H9 (cell line): Measurements from ENCODE around the gene SLC4A9. TPM values are rescaled to one million over a fixed set of nuclear protein-coding genes. Genes with fewer than 3 reads are reported as not detected.

Source experiments
- DNase-seq: peaks from one replicate; pipeline ENCODE4 v3.0.0-alpha.2; 2017
- H2AFZ ChIP-seq: one replicate; pipeline ENCODE4 v1.6.1; 2013; ENCODE audit warnings: mild to moderate bottlenecking, low read length, control low read depth, moderate library complexity
- H2AK5ac ChIP-seq: 2 replicates; pipeline ENCODE4 v1.6.1; 2013; ENCODE audit warnings: low read length, control low read depth, mixed read lengths; ENCODE audit not compliant: insufficient read length
- H2BK120ac ChIP-seq: one replicate; pipeline ENCODE4 v1.6.1; 2013; ENCODE audit warnings: low read depth, mild to moderate bottlenecking, low read length, control low read depth, inconsistent platforms; ENCODE audit not compliant: poor library complexity, severe bottlenecking
- H2BK12ac ChIP-seq: 2 replicates; pipeline ENCODE4 v1.6.1; 2013; ENCODE audit warnings: low read length, control low read depth, mixed read lengths, low read depth; ENCODE audit not compliant: insufficient read length
- H2BK15ac ChIP-seq: 2 replicates; pipeline ENCODE4 v1.6.1; 2013; ENCODE audit warnings: low read depth, low read length, control low read depth
- H2BK20ac ChIP-seq: one replicate; pipeline ENCODE4 v1.6.1; 2013; ENCODE audit warnings: low read depth, mild to moderate bottlenecking, low read length, control low read depth, inconsistent platforms; ENCODE audit not compliant: poor library complexity, severe bottlenecking
- H2BK5ac ChIP-seq: 2 replicates; pipeline ENCODE4 v1.6.1; 2013; ENCODE audit warnings: low read length, control low read depth, mixed read lengths; ENCODE audit not compliant: insufficient read length
- H3K14ac ChIP-seq: 2 replicates; pipeline ENCODE4 v1.6.1; 2013; ENCODE audit warnings: low read length, control low read depth; ENCODE audit not compliant: insufficient read depth
- H3K18ac ChIP-seq: 2 replicates; pipeline ENCODE4 v1.6.1; 2013; ENCODE audit warnings: low read depth, mild to moderate bottlenecking, mixed read lengths, low read length, control low read depth; ENCODE audit not compliant: insufficient read length
- H3K23ac ChIP-seq: 2 replicates; pipeline ENCODE4 v1.6.1; 2013; ENCODE audit warnings: low read length, control low read depth, mixed read lengths, low read depth; ENCODE audit not compliant: insufficient read length
- H3K23me2 ChIP-seq: 2 replicates; pipeline ENCODE4 v1.6.1; 2013; ENCODE audit warnings: low read depth, mild to moderate bottlenecking, mixed read lengths, low read length, control low read depth; ENCODE audit not compliant: insufficient read length, poor library complexity, severe bottlenecking
- H3K27ac ChIP-seq: 2 replicates; pipeline ENCODE4 v1.5.1; 2013; ENCODE audit warnings: low read length, control low read depth, mixed read lengths, low read depth; ENCODE audit not compliant: insufficient read length
- H3K27me3 ChIP-seq: 2 replicates; pipeline ENCODE4 v1.6.1; 2013; ENCODE audit warnings: low read length, control low read depth, inconsistent platforms; ENCODE audit not compliant: insufficient read depth
- H3K4ac ChIP-seq: 2 replicates; pipeline ENCODE4 v1.6.1; 2013; ENCODE audit warnings: low read depth, mild to moderate bottlenecking, control low read depth, inconsistent platforms, low read length, moderate library complexity
- H3K4me1 ChIP-seq: 2 replicates; pipeline ENCODE4 v1.6.1; 2013; ENCODE audit warnings: low read length, control low read depth, inconsistent platforms; ENCODE audit not compliant: insufficient read depth
- H3K4me2 ChIP-seq: 2 replicates; pipeline ENCODE4 v1.6.1; 2013; ENCODE audit warnings: low read length, control low read depth, mixed read lengths; ENCODE audit not compliant: insufficient read length, insufficient read depth
- H3K56ac ChIP-seq: 2 replicates; pipeline ENCODE4 v1.6.1; 2013; ENCODE audit warnings: low read depth, mild to moderate bottlenecking, mixed read lengths, low read length, control low read depth; ENCODE audit not compliant: insufficient read length
- H3K79me1 ChIP-seq: 2 replicates; pipeline ENCODE4 v1.6.1; 2013; ENCODE audit warnings: low read depth, mild to moderate bottlenecking, moderate library complexity, low read length, control low read depth, inconsistent platforms; ENCODE audit not compliant: insufficient read depth, poor library complexity, severe bottlenecking
- H3K79me2 ChIP-seq: 2 replicates; pipeline ENCODE4 v1.6.1; 2013; ENCODE audit warnings: low read length, control low read depth, inconsistent platforms; ENCODE audit not compliant: insufficient read depth
- H3K9ac ChIP-seq: 2 replicates; pipeline ENCODE4 v1.6.1; 2013; ENCODE audit warnings: low read length, control low read depth, mixed read lengths; ENCODE audit not compliant: insufficient read length; ENCODE audit errors: extremely low read depth
- H3K9me3 ChIP-seq: one replicate; pipeline ENCODE4 v1.6.1; 2013; ENCODE audit warnings: low read depth, low read length, inconsistent platforms; ENCODE audit not compliant: control insufficient read depth
- H3T11ph ChIP-seq: one replicate; pipeline ENCODE4 v1.6.1; 2013; ENCODE audit warnings: mild to moderate bottlenecking, low read length, control low read depth, inconsistent platforms
- H4K20me1 ChIP-seq: one replicate; pipeline ENCODE4 v1.6.1; 2013; ENCODE audit not compliant: control insufficient read depth, insufficient read length, insufficient read depth
- H4K5ac ChIP-seq: 2 replicates; pipeline ENCODE4 v1.6.1; 2013; ENCODE audit warnings: low read depth, mild to moderate bottlenecking, mixed read lengths, low read length, control low read depth; ENCODE audit not compliant: insufficient read length
- H4K8ac ChIP-seq: replicated peaks from 2 replicates; pipeline ENCODE4 v1.6.1; 2013; ENCODE audit warnings: low read length, control low read depth, mixed read lengths, low read depth; ENCODE audit not compliant: insufficient read length
- H4K91ac ChIP-seq: 2 replicates; pipeline ENCODE4 v1.6.1; 2013; ENCODE audit warnings: low read depth, mild to moderate bottlenecking, moderate library complexity, mixed read lengths, low read length, control low read depth; ENCODE audit not compliant: insufficient read length
- H3K27ac Mint-ChIP-seq, 3 experiments: 2 replicates in 2 of 3; 3 replicates in 1 of 3; pipeline ENCODE4 v1.8.0; 2020 to 2021; ENCODE audit warnings: mixed read lengths in 3 of 3, mild to moderate bottlenecking in 1 of 3, moderate library complexity in 1 of 3
- H3K27me3 Mint-ChIP-seq: 2 replicates; pipeline ENCODE4 v1.8.0; 2021; ENCODE audit warnings: low read depth, mild to moderate bottlenecking, moderate library complexity, mixed read lengths
- H3K36me3 Mint-ChIP-seq, 3 experiments: 2 replicates in 2 of 3; 3 replicates in 1 of 3; pipeline ENCODE4 v1.8.0; 2020 to 2021; ENCODE audit warnings: low read depth in 3 of 3, mixed read lengths in 3 of 3; ENCODE audit not compliant: insufficient read depth in 1 of 3
- H3K4me1 Mint-ChIP-seq, 2 experiments: 2 replicates each; pipeline ENCODE4 v1.8.0; 2020; ENCODE audit warnings: mixed read lengths in 2 of 2
- H3K4me3 Mint-ChIP-seq, 2 experiments: 2 replicates in 1 of 2; 3 replicates in 1 of 2; pipeline ENCODE4 v1.8.0; 2020 to 2021; ENCODE audit warnings: mild to moderate bottlenecking in 2 of 2, mixed read lengths in 2 of 2, moderate library complexity in 1 of 2
- H3K9me3 Mint-ChIP-seq, 2 experiments: 2 replicates in 1 of 2; 3 replicates in 1 of 2; pipeline ENCODE4 v1.8.0; 2020; ENCODE audit warnings: mild to moderate bottlenecking in 2 of 2, mixed read lengths in 2 of 2, moderate library complexity in 1 of 2
- WGBS: extraction: QIAGEN DNeasy Blood & Tissue Kit; methylation state at CpG from one replicate; pipeline ENCODE4 v1.1.7; 2013; ENCODE audit warnings: missing lambda C conversion rate, low lambda C conversion rate, mixed read lengths; ENCODE audit not compliant: insufficient read length; ENCODE audit errors: extremely low coverage; 5-methylcytosine and 5-hydroxymethylcytosine counted together
- total RNA-seq: library from RNA; stranded (reverse); gene quantifications from 2 replicates; pipeline ENCODE4 v1.2.1, GENCODE V29; 2021
- TF ChIP-seq, protein P1 (sequence below): fragments of 200-600 bp; sonication (generic); conservative IDR thresholded peaks from 3 replicates; pipeline ENCODE4 v1.8.0; 2021; ENCODE audit warnings: antibody characterized with exemption, mild to moderate bottlenecking

Gene SLC4A9
- total RNA-seq, 1 experiment from 2014 or later: 0.07 TPM

DNA sequence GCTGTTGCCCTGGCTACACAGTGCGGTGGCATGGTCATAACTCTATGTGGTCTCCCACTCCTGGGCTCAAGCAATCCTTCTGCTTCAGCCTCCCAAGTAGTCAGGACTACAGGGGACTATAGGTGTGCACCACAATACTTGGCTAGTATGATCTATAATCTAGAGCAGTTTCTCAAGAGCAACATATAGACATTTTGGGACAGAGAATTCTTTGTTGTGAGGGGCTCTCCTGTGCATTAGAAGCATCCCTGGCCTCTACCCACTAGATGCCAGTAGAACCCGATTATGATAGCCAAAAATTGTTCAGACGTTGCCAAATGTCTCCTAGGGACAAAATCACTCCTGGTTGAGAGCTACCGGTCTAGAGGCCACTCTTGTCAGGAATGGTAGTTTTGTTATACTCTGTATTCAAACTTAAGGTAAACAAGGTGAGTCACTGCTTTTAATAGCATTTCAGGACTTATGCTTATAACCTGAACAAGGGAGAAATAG lies 48.8 kb downstream of the SLC4A9 start:
- Mint-ChIP-seq H3K27ac (0 out of 7 replicates have a peak overlapping the region, but pooled peaks of 2 of the 3 experiments have one; percentile 39 to 77), H3K4me3 (no peak overlapping the region), H3K36me3 (peaks cover 8 to 15% (median 11%) of the 10 kb centered on the region in 3 experiments; a peak in 6 of 7 replicates), H3K27me3 (no peaks in the 10 kb centered on the region), H3K4me1 (peaks cover 8 to 16% of the 10 kb centered on the region in 2 experiments), H3K9me3 (no peaks in the 10 kb centered on the region)
- Histone ChIP-seq H3K23ac (no peak overlapping the region), H3K56ac (no peak overlapping the region), H3K79me2 (peaks cover 40% of the 10 kb centered on the region; the same call in 1 of the 2 replicates), H3T11ph (no peak overlapping the region), H2BK5ac (no peak overlapping the region), H3K79me1 (no peaks in the 10 kb centered on the region), H3K23me2 (no peaks in the 10 kb centered on the region), H4K91ac (no peak overlapping the region), H2AFZ (no peak overlapping the region), H3K18ac (no peak overlapping the region), H4K5ac (no peak overlapping the region), H3K4me1 (peaks cover 3% of the 10 kb centered on the region; the same call in 1 of the 2 replicates), H3K27me3 (no peaks in the 10 kb centered on the region), H3K9ac (no peak overlapping the region), H3K14ac (no peak overlapping the region), H2AK5ac (no peak overlapping the region), H4K20me1 (no peaks in the 10 kb centered on the region), H2BK20ac (no peak overlapping the region), H3K27ac (no peak overlapping the region), H3K9me3 (no peaks in the 10 kb centered on the region), H4K8ac (no peak overlapping the region), H2BK12ac (no peak overlapping the region), H3K4me2 (no peak overlapping the region), H3K4ac (no peak overlapping the region), H2BK120ac (no peak overlapping the region), H2BK15ac (no peak overlapping the region)
- WGBS: no CpG with 5 or more reads among the region's 4 CpGs
- no peak for DNase-seq
- TF ChIP-seq, protein P1, sequence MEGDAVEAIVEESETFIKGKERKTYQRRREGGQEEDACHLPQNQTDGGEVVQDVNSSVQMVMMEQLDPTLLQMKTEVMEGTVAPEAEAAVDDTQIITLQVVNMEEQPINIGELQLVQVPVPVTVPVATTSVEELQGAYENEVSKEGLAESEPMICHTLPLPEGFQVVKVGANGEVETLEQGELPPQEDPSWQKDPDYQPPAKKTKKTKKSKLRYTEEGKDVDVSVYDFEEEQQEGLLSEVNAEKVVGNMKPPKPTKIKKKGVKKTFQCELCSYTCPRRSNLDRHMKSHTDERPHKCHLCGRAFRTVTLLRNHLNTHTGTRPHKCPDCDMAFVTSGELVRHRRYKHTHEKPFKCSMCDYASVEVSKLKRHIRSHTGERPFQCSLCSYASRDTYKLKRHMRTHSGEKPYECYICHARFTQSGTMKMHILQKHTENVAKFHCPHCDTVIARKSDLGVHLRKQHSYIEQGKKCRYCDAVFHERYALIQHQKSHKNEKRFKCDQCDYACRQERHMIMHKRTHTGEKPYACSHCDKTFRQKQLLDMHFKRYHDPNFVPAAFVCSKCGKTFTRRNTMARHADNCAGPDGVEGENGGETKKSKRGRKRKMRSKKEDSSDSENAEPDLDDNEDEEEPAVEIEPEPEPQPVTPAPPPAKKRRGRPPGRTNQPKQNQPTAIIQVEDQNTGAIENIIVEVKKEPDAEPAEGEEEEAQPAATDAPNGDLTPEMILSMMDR: no peak
